H1 (cell line): ENCODE data around the gene MYOT.

Experiments
- CEBPB ChIP-seq: IDR thresholded peaks from 2 replicates; pipeline ENCODE4 v1.6.1; 2012; ENCODE audit warnings: low read depth, low read length
- CTCF ChIP-seq, 3 experiments: IDR thresholded peaks; 1 replicate in 2 of 3; 2 replicates in 1 of 3; pipeline versions ENCODE4 v1.5.1 to v1.6.1; 2011; ENCODE audit warnings: low read length in 3 of 3, mild to moderate bottlenecking in 3 of 3, inconsistent platforms in 2 of 3, low read depth in 1 of 3, moderate library complexity in 1 of 3; ENCODE audit not compliant: insufficient read depth in 1 of 3; ENCODE audit errors: control extremely low read depth in 1 of 3
- EP300 ChIP-seq, 2 experiments: IDR thresholded peaks; 1 replicate in 1 of 2; 2 replicates in 1 of 2; pipeline ENCODE4 v1.6.1; 2011 to 2012; ENCODE audit warnings: low read depth in 2 of 2, low read length in 2 of 2, mild to moderate bottlenecking in 2 of 2, borderline replicate concordance in 1 of 2, inconsistent platforms in 1 of 2, moderate library complexity in 1 of 2
- EZH2 ChIP-seq: fragments of 200-600 bp; sonication (generic); IDR thresholded peaks from 2 replicates; pipeline ENCODE4 v1.7.1; 2012; ENCODE audit warnings: low read depth, mild to moderate bottlenecking, moderate library complexity, low read length, inconsistent platforms; ENCODE audit not compliant: severe bottlenecking
- HDAC6 ChIP-seq: IDR thresholded peaks from one replicate; pipeline ENCODE4 v1.7.1; 2012; ENCODE audit warnings: low read depth, mild to moderate bottlenecking, inconsistent platforms, low read length, moderate library complexity
- KDM1A ChIP-seq: fragments of 200-600, 300-600 bp; sonication (generic); IDR thresholded peaks from 2 replicates; pipeline ENCODE4 v1.7.1; 2016; ENCODE audit warnings: mild to moderate bottlenecking, low read length, borderline replicate concordance
- KDM5A ChIP-seq: fragments of 200-600 bp; IDR thresholded peaks from 2 replicates; pipeline ENCODE4 v1.7.1; 2012; ENCODE audit warnings: mild to moderate bottlenecking, low read length, inconsistent platforms, mixed read lengths
- MAX ChIP-seq: IDR thresholded peaks from 2 replicates; pipeline ENCODE4 v1.6.1; 2012; ENCODE audit warnings: inconsistent platforms
- POLR2A ChIP-seq, 2 experiments: IDR thresholded peaks; 1 replicate in 1 of 2; 2 replicates in 1 of 2; pipeline ENCODE4 v1.6.1; 2011; ENCODE audit warnings: low read depth in 2 of 2, low read length in 2 of 2, mild to moderate bottlenecking in 2 of 2; ENCODE audit errors: control extremely low read depth in 1 of 2
- TAF1 ChIP-seq: IDR thresholded peaks from 2 replicates; pipeline ENCODE4 v1.6.1; 2011; ENCODE audit warnings: mild to moderate bottlenecking, low read depth, low read length
- YY1 ChIP-seq: IDR thresholded peaks from 2 replicates; pipeline ENCODE4 v1.6.1; 2011; ENCODE audit warnings: low read depth, mild to moderate bottlenecking, low read length
- ZNF274 ChIP-seq: IDR thresholded peaks from 2 replicates; pipeline ENCODE4 v1.7.0; 2012; ENCODE audit warnings: low read length, borderline replicate concordance; ENCODE audit errors: extremely low read depth

GRCh38 chr5:137870647-137871339 lies 3.1 kb downstream of the MYOT start:
- TF ChIP-seq CTCF (IDR thresholded peaks at IDR 0.05; ENCODE audit: control extremely low read depth in 1 of 3, insufficient read depth in 1 of 3, low read depth in 1 of 3, low read length in 3 of 3) (no peak), EP300 (IDR thresholded peaks at IDR 0.05; ENCODE audit: borderline replicate concordance in 1 of 2, low read depth in 2 of 2, low read length in 2 of 2) (no peak), HDAC6 (no peak), EZH2 (no peak), KDM1A (no peak), KDM5A (no peak), ZNF274 (no peak), TAF1 (no peak), POLR2A (IDR thresholded peaks at IDR 0.05; ENCODE audit: control extremely low read depth in 1 of 2, low read depth in 2 of 2, low read length in 2 of 2) (no peak), YY1 (no peak), MAX (no peak), CEBPB (no peak)
